HG03196 (cell line): ENCODE measurements around the gene TUBB.
"Not testable (repeated sequence)": the region's sequence is repeated elsewhere in the genome, so short reads cannot be mapped to it uniquely, and the experiment has no call there.

ENCODE experiments used
- ATAC-seq: cut with Tn5 transposase; IDR thresholded peaks from one replicate; pipeline ENCODE4 v1.9.1; 2021; ENCODE audit not compliant: unreplicated experiment

TUBB gene

DNA sequence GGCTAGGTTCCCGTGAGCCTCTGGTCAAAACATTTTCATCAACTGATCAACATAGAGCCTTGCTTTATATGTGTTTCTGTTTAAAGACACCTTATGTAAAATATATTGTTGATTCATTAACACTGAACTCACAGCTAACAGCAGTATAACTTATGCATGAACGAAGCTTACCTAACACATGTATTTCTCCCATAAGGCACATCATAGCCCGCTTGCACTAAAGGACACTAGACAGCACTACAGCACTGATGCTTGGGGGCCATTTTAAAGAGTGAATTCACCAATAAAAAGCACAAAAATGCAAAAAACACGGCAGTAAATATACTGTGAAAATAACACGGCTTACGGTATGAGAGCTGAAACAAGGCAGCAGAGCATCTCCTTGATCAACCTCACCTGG is 18.4 kb downstream of the TUBB start:
- no peak for ATAC-seq

GRCh38 chr6:30740540-30740870 is 20.4 kb downstream of the TUBB start:
- no peak for ATAC-seq

DNA sequence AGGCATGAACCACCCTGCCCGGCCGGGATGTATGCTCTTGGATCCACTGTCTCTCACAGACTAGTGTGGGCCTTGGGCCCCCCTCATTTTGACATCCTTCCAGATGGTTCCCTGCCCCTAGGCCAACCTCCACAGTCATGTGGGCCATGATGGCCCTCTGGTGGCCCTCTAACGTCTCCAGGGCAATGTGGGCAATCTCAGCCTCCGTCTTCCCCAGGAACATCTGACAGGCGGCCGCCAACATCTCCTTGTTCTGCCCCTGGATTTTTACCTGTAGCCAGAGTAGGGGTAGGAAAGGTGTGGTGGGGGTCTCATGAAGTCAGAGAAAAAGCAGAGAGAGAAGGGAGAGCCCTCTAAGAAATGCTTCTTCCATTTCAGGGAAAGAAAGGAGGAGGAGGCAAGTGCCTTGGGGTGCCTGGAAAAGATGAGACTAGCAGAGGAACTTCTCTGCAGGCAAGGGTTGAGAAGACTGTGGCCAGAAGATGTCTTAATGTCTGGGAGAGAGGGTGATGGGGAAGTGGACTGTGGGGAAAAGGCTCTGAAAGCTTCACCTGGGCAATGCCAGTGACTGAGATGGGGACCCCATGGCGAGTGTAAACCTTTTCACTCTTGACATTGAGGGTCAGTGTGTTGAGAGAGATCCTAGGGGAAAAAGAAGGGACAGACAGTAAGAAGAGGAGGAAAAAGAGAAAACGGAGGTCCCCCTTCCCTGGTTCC is 21.1 kb downstream of the TUBB start:
- no peak for ATAC-seq

DNA sequence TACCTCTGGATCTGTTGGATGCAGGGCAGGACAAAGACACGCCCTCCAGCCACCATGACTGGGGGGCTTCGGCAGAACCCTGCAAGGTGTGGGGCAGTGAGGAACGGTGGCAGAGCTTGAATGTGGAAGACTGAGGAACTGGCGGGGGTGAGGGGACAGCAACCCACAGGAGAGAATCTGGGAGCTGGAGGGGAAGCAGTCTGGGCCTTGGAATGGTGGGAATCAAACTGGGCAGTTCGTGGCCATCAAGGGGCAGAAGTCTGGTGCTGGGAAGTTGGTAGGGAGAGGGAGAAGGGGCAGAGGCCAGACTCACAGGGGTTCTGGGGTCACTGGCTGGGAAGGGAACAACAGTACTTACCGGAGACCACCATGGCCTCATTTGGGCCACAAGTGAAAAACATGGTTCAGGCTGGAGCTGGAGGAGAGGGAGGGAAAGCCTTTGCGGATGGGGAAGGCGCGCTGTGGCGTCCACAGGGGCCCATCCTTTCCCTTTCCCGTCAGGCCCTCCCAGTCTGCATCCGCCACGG is 21.7 kb downstream of the TUBB start:
- ATAC-seq = no peak

DNA sequence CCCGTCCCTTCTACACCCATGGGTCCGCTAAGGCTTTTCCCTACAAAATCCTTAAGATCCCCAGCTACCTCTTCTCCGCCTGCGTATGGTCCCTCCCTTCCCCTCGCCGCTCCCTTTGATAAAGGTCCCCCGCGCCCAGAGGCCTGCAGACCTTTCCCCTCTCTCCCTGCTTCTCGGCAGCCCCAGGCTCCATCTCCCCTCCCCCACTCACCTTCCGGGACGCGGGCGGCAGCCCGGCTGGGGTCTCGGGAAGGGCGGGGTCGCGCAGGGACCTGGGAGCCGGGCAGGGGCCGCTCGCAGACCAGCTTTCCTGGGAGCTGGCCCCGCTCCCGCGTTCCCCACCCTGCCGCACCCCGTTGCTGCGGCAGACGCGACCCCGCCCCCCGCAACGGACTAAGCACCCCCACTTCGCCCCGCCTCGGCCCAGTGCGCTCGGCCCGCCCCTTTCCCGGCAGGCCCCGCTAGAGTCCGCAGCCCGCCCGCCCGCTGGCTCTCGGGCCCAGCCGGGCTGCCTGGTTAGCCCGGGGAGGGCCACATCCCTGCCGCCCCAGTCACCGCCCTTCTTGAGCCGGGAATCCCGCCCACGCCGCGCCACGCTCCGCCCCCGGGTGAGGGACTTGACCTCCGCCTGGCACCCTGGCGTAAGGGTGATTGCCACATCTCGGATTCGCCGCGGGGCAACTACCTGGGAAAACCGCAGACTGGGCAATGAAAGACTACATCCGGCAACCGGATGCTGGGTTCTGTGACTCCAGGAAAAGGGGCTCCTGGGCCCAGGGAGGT is 22.4 kb downstream of the TUBB start, which contains the start of gene FLOT1:
Gene FLOT1, minus strand, starts transcription at position 372 of the 783 bp plus-strand sequence. CDS start 498 bp downstream, outside the sequence.
- ATAC-seq = peak; percentile 57

DNA sequence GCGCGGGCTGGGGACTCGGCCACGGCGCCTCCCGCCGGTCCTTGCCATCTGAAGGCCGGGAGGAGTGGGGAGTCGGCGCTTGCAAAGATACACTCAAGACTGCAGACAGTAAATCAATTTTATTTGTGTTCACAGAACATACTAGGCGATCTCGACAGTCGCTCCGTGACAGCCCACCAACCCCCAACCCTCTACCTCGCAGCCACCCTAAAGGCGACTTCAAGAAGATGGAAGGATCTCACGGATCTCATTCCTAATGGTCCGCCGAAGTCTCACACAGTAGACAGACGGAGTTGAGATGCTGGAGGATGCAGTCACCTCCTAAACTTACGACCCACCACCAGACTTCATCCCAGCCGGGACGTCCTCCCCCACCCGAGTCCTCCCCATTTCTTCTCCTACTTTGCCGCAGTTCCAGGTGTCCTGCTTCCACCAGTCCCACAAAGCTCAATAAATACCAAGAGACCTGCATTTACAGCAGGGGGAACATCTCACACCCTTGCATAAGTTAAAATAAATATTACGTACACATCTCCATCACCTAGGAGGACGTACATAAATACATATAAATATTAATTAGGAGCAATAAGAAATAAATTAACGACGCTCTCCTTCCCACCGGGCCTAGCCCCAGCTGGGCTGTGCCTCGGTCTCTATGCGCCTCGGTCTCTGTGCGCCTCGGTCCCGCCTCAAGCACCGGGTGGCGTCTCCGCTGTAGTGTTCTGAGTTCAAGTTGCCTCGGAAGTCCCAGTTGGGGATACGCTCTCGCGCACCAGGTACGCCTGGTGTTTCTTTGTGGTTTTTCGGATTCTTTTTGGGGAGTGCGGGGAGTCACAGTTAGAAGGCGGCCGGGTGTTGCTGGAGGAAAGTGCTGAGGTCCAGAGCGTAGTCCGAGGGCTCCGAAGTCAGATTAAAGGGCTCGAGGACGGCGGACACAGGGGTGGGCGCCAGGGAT is 23.2 kb downstream of the TUBB start:
- no peak for ATAC-seq

DNA sequence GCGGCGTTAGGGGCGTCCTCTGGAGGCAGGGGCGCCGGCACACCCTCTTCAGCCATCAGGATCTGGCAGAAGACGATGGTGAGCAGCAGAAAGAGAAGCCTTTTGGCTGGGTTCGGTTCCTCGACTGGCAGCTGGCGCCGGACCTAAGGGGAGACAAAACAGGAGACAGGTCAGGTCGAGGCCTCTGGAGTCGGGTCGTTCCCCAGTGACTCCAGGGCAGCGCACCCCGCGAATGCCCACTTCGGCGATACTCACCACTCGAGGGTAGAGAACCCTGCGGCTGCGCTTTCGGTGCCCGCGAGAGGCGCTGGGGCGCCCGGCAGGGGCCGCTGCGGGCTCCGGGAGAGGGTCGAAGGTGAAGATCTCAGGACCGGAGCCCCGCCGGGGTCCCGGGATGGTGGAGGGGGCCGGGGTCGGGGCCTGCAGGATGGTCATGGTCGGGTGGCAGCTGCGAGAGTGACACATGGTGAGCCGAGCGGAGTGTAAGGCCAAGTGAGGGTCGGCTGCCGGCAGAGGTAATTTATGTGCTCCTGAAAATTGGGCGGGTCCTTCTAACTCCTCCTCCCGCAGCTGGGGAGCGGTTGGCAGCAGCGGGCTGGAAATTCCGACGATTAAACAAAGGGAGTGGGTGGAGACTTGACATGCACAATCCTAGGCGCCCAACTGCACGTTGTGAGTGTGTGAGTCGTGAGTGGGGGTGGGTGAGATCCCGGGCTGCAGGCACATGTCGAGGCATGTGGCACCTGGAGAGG is 24.1 kb downstream of the TUBB start, which contains the start of gene IER3:
Gene IER3, minus strand, starts transcription at position 494 of the 752 bp plus-strand sequence. Its CDS starts 29 bp downstream, at position 465.
- ATAC-seq = no peak

DNA sequence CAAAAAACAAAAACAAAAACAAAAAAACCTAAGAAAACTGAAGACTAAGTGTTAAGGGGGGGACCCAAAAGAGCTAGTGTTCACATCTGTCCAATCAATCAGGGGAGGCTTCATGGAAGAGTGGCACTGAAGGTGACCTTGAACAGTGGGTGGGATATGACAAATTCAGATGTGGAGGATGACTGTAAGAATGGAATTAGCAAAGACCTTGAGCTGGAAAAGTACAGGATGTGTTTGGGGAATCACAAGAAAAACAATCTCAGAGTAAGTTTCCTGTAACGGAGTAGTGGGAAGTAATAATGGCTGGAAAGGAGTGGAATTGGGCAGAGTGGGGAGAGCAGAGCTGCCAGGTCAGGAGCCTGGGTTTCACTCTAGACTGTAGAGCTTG is 27.1 kb downstream of the TUBB start:
- ATAC-seq = no peak

DNA sequence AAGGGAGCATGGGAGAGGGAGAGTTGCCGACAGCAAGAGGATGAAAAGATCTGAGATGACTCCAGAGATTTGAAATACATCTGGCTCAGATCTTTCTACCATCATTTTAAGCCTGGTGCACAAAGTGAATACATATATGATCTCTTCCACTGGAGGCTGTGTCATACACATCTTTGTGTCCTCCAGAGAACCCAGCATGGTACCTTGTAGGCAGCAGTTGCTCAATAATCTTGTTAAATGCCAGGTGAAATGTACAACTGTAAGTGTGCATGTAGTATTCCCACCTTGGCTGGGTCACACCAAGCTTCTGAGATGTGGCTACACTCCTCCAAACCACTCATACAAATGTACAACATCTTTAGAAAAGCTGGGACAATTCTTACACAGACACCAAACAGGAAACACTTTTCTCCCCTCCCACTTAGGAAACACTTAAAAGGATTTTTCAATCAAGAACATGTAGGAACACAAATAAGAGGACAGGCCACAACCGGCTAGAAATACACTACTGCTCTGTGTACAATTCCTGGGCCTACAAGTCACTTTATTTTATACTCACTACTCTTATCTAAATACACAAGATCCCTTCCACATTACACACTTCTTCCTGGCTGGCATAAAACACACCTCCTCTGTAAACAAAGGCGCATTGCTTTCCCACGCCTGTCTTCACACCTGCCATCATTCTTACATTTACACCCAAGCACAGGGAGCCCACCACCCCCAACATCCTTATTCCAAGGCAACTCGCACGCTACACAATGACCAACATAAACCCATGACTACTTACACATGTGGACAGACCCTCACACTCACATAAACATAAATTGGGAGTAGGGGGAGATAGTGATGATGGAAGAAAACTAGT is 28.0 kb downstream of the TUBB start:
- no peak for ATAC-seq

DNA sequence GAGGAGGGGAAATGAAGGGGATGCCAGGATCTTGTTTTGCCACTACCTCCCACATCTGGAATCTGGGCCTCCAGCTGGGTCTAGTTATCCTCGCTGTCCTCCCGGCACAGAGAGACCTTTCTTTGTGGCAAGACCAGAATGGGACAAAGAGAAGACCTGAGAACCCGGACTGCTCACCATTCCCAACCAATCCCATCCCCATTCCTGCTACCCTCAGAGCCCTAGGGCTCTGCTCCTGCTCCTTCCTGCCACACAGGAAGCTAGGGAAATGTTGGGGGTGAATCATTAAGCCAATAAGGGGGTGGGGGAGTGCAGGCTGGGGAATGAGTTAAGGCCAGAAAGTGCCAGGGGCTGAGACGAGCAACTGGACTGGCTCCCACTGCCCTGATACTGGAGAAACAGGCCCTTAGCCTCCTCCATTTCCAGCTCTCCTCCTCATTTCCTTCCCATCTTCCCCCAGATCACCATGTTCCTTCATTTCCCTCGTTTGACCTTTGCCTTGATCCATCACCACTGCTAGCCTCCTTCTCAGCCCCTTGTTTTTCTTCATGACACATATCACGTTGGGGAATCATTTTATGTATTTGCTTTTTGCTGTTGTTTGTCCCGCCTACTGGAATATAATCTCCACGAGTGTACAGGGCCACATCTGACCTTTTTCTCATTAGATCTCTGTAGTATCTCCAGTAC is 28.8 kb downstream of the TUBB start:
- no peak for ATAC-seq

DNA sequence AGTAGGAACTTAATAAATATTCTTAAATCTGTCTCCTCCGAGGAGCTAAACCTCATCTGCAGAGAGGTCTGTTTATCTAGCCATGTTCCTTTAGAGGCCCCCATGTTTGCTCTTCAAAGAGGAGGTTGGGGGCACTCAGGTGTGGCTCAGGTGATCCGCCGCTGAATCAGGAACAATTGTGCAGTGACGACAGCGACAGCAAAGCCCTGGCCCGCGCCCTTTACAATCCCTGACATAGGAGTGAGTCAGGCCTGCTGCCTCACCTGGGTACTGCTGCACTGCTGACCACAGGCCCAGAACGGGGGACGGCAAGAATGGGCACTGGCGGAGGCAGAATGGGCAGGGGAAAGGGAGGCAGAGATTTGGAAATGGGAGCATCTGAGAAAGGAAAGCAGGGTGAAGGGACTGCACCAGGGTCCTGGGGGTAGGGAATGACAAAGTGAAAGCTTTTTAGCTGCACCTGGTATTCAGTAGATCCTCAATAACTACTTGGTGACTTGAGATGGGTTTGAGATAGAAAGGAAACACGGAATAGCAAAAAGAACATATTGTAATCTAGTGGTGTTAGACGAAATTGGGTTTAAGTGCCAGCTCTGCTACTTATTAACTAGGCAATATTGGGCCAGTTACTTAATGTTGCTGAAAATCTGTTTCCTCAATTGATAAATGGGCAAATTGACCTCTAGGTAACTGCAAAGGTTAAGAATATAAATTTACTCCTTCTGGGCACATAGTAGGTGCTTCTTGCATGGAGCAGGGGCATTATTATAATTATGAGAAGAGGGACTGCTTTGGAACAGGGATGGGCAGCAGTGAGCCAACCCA is 29.6 kb downstream of the TUBB start:
- ATAC-seq = no peak

- no peak for ATAC-seq
Observed at GRCh38 chr6:30750379-30750668, 30.2 kb downstream of the TUBB start.

DNA sequence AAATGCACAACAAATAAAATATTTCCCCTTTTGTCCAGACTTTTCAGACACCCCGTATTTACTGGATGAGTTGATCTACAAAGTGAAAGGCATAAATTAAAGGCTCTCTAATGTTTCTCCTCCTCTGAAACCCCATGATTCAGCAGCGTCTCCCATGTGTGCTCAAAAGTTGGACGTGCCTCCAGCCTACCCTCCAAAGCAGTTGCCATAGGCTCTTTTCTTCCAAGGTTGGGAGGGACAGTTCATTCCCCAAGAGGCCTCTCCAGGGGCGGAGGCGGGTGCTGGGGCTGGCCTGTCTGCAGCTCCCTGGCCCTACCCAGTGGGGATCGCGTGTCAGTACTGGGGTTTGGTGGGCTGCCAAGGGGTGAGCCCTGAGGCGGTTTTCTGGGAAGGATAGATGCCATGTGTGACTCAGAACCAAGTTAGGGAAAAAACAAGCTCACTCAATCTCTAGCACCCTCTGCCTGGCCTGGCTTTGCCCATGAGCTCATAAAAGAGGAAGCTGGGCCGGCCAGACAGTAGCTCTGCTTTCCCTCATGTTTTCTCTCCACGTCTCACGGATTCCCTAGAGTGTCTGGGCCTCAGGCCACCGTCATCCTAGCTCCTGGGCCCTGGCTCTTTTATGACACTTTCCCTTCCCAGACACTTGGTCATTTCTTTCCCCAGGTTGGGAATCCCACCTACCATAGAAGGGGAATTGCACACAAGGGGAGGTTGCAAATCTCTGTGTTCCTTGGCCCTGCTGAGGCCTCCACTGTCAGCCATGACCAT is 32.2 kb downstream of the TUBB start:
- ATAC-seq = no peak

DNA sequence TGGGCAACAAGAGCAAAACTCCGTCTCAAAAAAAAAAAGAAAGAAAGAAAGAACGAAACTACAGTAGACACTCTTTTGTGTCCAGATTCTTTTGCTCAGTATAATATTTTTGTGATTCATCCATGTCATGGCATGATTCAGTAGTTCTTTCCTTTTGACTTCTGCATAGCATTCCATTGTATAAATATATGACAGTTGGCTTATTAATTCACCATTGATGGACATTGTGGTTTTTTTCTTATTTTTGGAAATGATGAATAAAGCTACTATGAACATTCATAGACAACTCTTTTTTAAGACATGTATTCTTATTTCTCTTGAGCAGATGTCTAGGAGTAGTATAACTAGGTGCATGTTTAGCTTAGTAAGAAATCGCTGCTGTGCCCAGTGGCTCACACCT is 34.5 kb downstream of the TUBB start:
- ATAC-seq = no peak

DNA sequence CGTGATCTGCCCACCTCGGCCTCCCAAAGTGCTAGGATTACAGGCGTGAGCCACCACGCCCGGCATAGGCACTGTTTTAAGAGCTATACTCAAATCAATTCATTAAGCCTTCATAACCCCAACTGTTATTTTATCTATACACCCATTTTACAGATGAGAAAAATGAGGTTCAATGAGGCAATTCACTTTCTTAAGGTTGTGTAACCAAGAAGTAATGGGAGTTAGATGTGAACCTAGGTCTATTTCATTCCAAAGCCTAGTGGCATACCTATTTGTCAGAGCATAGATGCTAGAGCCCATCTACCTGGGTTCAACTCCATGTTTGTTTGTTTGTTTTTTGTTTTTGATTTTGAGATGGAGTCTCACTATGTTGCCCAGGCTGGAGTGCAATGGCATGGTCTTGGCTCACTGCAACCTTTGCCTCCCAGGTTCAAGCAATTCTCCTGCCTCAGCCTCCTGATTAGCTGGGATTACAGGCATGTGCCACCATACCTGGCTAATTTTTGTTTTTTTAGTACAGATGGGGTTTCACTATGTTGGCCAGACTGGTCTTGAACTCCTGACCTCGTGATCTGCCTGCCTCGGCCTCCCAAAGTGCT is 36.4 kb downstream of the TUBB start:
- not testable (repeated sequence) for ATAC-seq

DNA sequence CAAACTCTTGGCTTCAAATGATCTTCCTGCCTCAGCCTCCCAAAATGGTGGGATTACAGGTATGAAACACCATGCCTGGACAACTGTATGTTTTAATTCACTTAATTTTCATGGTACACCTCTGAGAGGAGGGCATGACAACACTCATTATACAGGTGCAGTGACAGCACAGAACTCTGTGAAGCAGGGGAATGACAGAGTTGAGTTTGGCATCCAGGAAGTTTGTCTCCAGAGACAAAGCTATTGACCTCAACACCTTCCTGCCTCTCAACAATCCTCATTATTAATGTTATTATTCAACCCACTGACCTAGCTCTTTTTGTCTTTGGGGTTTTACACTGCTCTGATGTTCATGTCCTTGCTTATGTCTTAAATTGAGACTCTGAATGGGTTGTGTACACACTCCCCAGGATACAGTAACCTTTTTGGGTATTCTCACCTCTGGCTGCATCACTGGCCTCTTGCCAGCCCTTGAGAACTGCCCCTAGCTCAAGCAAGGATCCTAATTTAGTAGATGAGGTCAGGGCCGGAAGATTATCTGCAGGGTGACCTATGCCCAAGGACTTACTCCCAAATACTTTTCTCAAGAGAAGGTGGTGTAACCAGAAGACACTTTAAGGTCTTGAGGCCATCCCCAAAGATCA is 37.2 kb downstream of the TUBB start:
- no peak for ATAC-seq
